Endometrial microvascular endothelial cells (primary cell): ENCODE data around the gene GRIK1. TPM values are rescaled to one million over a fixed set of nuclear protein-coding genes. Genes with fewer than 3 reads are reported as not detected.
"Not testable (repeated sequence)": the region's sequence is repeated elsewhere in the genome, so short reads cannot be mapped to it uniquely, and the experiment has no call there.

Experiments used
- in situ Hi-C: cut with HindIII; loops from 2 replicates; pipeline ENCODE4 v1.10.0; 2017; ENCODE audit warnings: low sequenced_read_pairs, low pct_unique_long_range_greater_than_20kb; ENCODE audit errors: inconsistent ontology term
- total RNA-seq: library from RNA; depleted of rRNA; stranded (reverse); fragments of >200 nt; gene quantifications from one replicate; pipeline ENCODE4 v1.2.3, GENCODE V29; 2015; ENCODE audit errors: inconsistent ontology term

Gene GRIK1
- total RNA-seq, 1 donor from 2014 or later: not detected

DNA sequence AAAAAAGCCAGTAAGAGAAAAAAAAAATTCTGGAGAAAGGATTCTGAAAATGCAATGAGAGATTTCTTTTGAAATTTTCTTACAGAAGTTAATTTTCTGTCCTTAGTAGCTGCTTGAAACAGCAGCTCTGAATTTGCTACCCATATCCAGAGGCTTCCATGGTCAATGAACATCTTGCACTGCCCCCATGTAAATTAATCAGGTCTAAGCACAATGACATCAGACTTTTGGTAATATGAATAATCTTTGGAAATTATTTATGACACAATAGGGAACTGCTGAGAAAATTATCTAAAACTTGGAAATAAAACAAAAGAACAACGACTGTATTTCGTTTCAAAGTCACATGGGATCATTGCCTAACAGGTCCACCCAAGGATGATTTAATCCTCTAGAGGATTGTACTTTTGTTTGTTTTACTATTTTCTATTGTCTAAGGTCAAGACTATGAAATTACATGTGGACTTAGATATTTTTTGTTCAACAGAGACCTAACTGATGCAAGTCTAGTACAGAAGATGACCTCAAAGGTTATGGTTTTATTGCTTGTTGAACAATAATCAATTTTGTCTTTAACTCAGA lies 328.9 kb downstream of the GRIK1 start:
- in situ Hi-C loops: no loop called here

DNA sequence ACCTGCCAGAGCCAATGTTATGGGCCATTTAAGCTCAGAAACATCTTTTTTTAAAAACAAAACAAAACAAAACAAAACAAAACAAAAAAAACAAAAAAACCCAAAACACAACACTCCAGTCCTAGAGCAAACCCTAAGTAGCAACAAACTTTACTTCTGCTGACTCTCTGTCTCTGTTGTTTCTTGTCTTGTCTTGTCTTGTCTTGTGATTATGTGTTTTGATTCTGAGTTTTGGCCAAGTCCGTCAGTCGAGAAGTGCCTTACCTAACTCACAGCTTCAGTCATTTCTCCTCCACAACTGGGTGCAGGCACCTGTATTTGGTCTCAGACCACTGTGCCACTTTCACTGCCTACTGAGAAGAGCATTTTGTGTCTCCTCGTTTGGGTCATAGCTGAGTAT lies 333.2 kb downstream of the GRIK1 start:
- in situ Hi-C loops: no loop called here

DNA sequence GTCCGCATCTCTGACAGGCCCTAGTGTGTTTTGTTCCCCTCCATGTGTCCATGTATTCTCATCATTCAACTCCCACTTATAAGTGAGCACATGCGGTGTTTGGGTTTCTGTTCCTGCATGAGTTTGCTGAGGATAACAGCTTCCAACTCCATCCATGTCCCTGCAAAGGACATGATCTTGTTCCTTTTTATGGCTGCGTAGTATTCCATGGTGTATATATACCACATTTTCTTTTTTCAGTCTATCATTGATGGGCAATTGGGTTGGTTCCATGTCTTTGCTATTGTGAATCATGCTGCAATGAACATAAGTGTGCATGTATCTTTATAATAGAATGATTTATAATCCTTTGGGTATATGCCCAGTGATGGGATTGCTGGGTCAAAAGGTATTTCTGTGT lies 334.6 kb downstream of the GRIK1 start:
- in situ Hi-C loops: not testable (repeated sequence)

DNA sequence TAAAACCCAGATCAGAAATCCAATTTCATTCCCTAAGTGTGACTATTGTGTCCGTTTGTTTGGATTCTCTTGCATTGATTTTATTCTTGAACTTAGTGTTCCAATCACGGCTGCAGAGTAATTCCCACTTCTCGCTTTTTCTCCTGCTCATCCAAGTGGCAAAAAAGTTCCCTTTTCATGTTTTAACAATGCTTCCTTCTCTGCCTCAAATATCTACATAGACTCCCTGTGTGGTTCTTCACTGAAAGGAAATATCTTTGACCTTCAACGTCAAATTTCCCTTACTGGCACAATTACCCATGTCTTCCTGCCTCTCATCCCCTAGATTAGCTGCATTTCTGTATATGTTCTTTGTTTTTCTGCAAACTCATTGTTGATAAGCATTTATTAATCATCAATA lies 335.7 kb downstream of the GRIK1 start:
- in situ Hi-C loops: no loop called here

DNA sequence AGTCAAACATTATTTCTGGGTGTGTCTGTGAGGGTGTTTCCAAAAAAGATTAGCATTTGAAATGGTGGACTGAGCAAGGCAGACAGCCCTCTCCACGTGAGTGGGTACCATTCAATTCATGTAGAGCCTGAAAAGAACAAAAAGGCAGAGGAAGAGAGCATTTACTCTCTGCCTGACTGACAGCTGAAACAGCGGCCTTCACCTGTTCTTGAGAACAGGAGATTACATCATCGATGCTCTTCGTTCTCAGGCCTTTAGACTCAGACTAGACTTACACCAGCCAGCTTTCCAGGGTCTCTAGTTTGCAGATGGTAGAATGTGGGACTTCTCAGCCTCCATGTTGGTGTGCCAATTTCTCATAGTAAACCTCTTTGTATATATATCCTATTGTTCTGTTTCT lies 338.7 kb downstream of the GRIK1 start:
- in situ Hi-C loops: no loop called here

DNA sequence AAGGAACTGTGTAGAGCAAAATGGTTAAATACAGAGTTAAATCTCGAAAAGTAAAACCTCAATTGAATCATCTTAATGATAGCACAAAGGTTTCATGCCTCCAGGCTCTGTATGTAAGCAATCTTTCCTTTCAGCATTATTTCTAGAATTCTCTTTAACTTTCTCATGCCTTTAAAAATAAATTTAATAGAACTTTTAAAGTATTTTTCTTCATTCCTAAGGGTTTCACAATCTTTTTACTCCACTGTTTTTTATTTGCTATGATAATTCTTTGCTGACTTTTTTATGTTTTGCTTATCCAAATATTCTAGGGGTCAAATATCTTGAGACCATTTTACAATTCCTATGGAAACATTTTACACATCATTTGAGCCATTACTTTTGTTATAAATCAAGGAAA lies 353.1 kb downstream of the GRIK1 start:
- in situ Hi-C loops: no loop called here

DNA sequence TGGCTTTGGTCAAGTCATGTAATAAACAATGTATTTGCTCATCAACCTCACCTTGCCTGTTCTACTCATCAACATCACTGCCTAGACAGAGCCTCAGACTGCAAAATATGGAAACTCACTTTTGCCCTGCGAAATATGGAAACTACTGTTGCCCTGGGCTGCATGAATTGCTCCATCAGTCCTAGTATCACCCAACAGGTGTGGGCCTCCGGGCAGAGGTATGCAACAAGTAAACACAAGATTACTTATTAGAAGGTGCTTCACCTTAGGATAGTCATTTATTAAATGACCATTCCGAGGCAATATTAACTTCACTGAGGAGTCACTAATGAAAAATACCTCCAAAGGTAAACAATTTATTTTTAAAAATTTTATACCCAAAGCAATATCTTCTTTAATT lies 354.3 kb downstream of the GRIK1 start:
- in situ Hi-C loops: no loop called here

DNA sequence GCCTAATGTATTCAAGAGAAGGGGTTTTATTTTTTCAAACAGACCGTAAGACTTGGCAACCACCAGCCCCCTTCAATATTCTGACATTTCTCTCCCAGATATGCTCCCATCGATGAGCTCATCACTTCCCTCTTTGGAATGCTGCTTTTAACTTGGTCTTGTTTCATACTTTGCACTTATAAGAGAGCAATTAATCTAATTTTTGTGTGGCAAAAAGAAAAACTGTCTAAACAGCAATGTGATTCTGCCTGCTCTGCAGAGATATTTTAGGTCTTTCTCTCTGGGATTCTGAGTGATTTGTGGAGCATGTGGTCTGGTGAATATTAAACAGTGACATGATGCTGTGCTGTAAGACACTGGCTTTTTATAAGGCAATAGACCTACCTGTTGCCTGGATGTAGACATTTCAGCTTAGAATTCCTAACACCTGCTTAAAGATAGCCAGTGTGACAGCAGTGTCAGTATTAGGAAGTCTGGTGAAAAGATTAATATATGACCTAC lies 356.3 kb downstream of the GRIK1 start:
- in situ Hi-C loops: no loop called here

DNA sequence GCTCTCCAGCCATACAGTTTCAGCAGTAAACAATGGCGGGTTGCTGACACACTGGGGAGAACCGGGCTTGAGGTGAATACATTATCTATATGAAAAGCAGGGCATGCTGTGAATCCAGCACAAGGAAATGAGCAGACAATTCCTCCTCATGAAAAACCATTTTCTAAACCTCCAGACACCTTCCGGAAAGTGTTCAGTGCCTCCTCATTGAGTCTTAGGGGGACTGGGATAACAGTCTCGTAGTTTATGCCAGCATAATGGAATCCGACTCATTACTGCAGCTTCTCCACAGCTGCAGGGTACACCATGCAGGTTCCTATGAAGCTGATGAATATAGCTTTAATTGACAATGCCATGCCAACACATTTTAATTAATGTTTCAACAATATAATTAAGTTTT lies 356.9 kb downstream of the GRIK1 start:
- in situ Hi-C loops: no loop called here

DNA sequence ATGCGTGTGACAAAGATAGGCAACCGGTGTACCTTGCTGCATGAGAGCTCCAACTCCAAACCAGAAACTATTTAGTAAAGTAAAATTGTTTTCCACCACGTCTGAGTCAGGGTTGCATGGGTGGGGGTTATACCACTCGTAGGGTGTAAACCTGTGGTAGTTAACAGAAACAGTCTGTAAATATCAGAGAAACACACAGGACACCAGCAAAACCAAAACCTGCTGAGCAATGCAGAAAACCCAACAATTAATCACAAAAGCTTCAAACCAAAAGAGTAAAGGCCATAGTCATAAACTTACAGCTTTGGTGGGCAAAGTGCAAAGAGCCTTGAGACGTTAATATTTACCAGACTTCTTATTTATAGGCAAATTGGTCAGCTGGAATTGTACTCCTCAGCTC lies 358.4 kb downstream of the GRIK1 start:
- in situ Hi-C loops: no loop called here

DNA sequence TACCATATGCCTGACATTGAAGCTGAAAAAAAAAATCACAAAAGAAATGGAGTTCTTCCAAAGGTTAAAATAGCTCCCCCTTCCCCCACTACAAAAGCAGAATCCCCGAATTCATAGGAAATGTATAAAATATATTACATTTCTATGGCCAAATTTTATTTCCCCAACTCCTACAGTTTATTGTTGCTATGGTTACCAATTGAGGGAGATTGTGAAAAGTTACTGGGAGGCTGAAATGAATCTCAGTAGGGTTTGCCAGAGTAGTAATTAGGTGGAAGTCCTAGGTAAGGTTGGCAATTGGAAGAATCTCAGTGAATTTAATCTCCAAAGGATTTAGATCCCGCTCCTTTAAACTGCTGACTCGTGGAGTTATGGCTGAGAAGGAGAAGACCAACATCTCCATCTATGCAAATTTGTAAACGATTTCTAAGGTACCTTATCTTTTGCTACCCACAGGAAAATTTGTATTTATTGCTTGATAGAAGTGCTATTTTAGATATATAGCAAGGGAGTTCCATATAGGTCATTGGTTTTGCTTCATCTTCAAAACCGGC lies 359.0 kb downstream of the GRIK1 start:
- in situ Hi-C loops: no loop called here

DNA sequence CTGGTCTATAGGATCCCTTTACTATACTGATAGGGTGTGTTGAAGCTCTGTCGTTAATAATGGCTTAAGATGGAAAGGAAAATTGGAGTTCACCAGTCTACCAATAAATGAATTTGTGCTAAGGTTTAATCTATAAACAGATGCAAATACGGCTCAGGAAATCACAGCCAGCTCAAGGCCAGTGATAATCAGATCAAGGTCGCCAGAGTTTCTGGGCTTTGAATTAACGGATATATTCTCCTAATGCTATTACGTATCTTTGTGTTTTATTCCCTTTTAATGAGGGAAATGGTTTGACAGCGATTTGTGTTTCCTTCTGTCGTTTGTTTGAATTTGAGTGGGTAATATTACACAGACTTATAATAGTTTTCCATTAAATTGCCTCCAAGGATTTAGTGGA lies 361.5 kb downstream of the GRIK1 start:
- in situ Hi-C loops: no loop called here

DNA sequence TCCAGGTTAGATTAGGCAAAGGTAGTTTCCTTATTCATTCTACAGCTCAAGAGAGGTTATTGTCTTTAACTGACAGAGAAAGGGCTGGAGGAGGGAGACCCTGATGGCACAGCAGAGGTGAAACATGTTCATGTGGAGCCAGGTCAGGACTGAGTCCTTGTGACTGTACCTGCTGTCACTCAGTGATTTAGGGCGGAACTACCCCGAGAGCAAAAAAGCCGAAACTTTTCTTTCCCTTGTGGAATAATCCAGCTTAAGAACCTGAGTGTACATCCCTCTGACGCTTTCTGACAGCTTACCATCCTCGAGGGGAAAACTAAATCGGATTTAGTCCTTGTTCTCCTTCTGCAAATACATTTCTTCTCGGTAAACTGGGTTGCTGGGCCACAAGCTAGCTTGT lies 367.8 kb downstream of the GRIK1 start:
- in situ Hi-C loops: no loop called here

DNA sequence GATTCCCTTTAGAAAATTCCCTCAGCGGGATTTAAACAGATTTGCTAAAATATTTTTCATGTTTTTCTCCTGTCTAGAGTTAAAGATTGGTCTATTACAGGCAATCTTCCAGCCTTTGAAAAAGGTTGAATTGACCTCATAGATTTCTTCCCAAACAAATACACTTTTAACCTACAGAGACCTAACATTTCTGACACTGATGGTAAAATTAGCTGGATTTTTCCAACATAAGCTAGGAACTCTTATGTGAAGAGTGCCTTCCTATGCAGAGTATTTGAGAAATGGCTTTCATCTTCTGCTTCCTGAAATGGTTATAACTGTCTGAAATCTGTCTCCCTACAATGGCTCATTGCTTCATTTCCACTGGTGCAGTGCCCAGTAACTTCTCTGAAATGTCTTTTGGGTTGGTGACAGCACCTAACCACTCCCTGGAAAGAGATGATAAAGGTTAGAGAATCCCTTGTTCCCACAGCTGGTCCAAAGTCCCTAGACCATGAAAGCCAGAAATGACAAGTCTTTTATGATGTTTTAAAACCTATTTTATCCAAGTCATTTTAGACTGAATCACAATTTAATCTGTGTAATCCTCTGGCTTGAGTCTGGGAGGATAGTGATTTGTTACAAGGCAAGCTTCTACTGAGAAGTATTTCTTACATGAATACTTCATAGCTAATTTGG lies 371.6 kb downstream of the GRIK1 start:
- in situ Hi-C loops: no loop called here

DNA sequence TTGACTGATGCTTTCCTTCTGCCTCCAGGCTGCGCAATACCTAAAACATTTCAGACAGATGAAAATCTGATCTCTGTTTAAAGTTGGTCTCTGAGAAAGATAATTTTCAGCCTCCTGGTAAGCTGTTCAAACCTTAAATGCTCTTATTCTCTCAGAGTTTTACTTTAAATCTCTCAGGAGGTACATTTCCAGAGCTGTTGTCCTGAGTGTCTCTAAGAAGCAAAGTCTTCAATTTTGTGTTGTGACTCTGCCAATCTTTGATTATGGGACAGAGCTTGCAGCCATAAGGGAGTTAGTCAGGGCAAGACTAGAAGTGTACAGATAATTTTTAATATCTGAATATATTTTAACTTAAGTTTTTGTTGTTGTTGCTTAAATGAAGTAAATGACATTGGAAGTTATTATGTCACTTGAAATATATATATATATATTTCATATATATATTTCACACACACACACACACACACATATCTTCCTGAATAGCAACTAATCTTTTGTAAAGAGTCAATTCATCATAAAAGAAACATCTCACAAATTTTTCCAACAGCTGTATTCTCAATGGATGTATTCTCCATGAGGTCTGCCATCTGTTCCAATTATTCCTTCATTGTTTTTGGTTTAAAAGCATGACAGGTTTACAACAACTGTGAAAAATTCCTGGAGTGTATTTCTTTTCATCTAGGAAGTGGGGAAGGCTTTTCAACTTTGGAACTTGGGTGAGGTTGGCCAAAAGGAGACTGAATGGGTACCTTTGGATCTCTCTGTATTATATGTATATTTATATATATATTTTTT lies 381.7 kb downstream of the GRIK1 start:
- in situ Hi-C loops: no loop called here

DNA sequence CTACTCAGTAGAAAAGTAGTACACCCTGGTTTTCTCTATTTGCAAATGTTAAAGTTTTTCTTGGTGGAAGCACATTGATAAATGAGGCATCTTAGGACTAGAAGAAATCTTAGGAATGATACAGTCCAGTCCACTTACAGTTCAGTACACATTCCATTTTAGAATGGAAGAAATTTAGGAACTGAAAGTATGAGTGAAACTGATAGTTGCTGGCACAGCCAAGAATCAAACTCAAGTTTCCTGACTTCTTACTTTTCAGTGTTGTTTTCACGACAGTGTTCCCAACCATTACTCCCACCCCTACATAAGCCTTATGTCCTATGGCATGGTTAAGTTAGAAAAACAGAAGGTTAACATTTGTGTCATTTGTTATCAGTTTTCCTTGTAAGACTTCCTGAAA lies 382.6 kb downstream of the GRIK1 start:
- in situ Hi-C loops: no loop called here

DNA sequence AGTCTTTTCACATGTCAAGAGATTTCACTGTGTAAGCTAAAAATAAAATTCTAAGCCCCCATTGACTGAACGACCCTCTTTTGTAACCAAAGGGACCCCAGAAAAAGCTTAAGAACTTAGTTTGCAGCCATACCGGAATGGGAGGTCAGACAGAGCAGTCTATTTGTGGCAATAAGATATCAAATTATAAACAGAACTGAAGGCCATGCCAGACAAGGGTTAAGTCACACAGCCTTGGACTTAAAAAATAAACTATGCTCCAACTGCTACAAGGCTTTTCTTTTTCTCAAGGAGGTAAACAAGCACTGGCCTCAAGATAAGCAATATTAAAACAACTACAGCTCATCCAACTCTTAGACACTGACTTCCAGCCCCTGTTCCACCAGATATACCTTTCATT lies 384.2 kb downstream of the GRIK1 start:
- in situ Hi-C loops: no loop called here

DNA sequence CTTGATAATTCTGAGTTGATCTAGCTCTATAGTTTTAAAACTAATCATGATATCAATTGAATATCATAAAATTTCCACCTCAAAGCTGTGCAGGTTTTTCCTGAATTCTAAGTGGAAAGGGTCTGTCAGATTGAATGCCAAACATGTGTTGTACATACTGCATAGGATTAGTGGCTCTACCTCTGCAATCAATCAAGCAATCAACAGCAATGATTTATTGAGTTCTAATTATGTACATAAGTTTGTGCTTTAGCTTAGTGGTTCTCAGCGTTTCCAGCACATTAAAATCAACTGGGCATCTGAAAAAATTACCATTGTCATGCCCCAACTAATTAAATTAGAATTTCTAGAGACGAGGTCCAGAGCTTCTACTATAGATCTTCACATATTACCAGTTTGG lies 389.6 kb downstream of the GRIK1 start:
- in situ Hi-C loops: no loop called here

DNA sequence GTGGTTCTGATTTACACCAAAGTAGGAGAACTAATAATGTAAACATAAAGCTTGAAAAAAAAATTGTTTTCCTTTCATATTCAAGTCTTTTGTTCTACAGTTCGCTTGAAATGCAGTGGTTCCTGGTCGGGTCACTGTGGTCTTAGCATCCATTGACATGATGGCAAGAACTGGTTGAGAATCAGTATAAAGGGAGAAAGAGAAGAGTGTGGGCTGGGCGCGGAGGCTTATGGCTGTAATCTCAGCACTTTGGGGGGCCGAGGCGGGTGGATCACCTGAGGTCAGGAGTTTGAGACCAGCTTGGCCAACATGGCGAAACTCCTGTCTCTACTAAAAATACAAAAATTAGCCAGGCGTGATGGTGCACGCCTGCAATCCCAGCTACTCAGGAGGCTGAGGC lies 390.2 kb downstream of the GRIK1 start:
- in situ Hi-C loops: no loop called here

DNA sequence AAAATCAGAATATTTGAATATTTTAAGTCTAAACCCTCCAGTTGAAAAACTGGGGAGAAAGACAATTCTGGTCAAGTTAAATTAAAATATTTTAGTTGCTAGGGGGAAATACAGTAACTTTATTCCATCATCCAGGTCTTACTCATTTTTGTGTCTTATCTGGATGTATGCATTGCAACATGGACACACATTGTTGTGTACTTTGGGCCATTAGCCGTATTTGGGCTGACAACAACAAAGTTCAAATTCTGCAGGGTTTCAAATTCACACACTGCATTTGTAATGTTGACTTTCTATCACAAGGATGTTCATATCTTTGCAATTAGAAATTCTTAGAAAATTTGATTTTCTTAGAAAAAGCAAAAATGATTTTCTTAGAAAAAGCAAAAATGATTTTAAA lies 391.8 kb downstream of the GRIK1 start:
- in situ Hi-C loops: no loop called here
